A673 (cell line): Measurements from ENCODE around the gene MAN1C1. TPM values are rescaled to one million over a fixed set of nuclear protein-coding genes. Genes with fewer than 3 reads are reported as not detected.
"Not testable (repeated sequence)": the region's sequence is repeated elsewhere in the genome, so short reads cannot be mapped to it uniquely, and the experiment has no call there.

ENCODE experiments used
- BruUV-seq: library from RNA; stranded (reverse); fragments of 400-500 nt; replicated peaks from 2 replicates; lab custom pipeline; 2021; lab: Mats Ljungman, UMichigan
- CTCF ChIA-PET: fragments of 300-600 bp; sonication (Branson Sonifier 250); formaldehyde crosslinking; loops from one replicate; lab custom pipeline; 2022; ENCODE audit warnings: antibody characterized with exemption; lab: Charles Lee
- POLR2A ChIA-PET: fragments of 300-600 bp; sonication (Branson Sonifier 250); formaldehyde crosslinking; loops from one replicate; lab custom pipeline; 2022; ENCODE audit warnings: antibody characterized with exemption; ENCODE audit not compliant: low non-redundant PET; lab: Charles Lee
- DNase-seq: peaks from one replicate; pipeline ENCODE4 v3.0.0-alpha.2; 2015; ENCODE audit warnings: low spot score
- H3K27ac ChIP-seq: fragments of 200-600 bp; sonication (generic); 2 replicates; pipeline ENCODE4 v1.5.1; 2016; ENCODE audit warnings: mixed run types, low read depth, mild to moderate bottlenecking, mixed read lengths, antibody characterized with exemption, low read length; ENCODE audit not compliant: poor library complexity, severe bottlenecking
- H3K27me3 ChIP-seq: fragments of 200-600 bp; sonication (generic); replicated peaks from 2 replicates; pipeline ENCODE4 v1.6.1; 2017; ENCODE audit warnings: mixed run types, low read depth, mild to moderate bottlenecking, mixed read lengths, antibody characterized with exemption, low read length; ENCODE audit not compliant: insufficient read depth, poor library complexity
- H3K36me3 ChIP-seq: fragments of 200-600 bp; sonication (generic); 2 replicates; pipeline ENCODE4 v1.6.1; 2016; ENCODE audit warnings: mixed run types, mild to moderate bottlenecking, mixed read lengths, antibody characterized with exemption, low read length; ENCODE audit not compliant: insufficient read depth, poor library complexity, severe bottlenecking
- H3K4me1 ChIP-seq: fragments of 200-600 bp; sonication (generic); 2 replicates; pipeline ENCODE4 v1.6.1; 2017; ENCODE audit warnings: mixed run types, mild to moderate bottlenecking, mixed read lengths, antibody characterized with exemption, low read length; ENCODE audit not compliant: insufficient read depth, poor library complexity, severe bottlenecking
- H3K4me3 ChIP-seq: fragments of 200-600 bp; sonication (generic); 2 replicates; pipeline ENCODE4 v1.5.1; 2016; ENCODE audit warnings: low read depth, mixed run types, mild to moderate bottlenecking, mixed read lengths, low read length; ENCODE audit not compliant: poor library complexity, severe bottlenecking
- H3K9me3 ChIP-seq: fragments of 200-600 bp; sonication (generic); 2 replicates; pipeline ENCODE4 v1.6.1; 2016; ENCODE audit warnings: mixed run types, low read depth, mild to moderate bottlenecking, mixed read lengths, antibody characterized with exemption, low read length; ENCODE audit not compliant: poor library complexity, severe bottlenecking
- EZH2 ChIP-seq: fragments of 200-600 bp; sonication (generic); IDR thresholded peaks from 2 replicates; pipeline ENCODE4 v1.6.1; 2017; ENCODE audit warnings: borderline replicate concordance, low read depth, mild to moderate bottlenecking, mixed read lengths, antibody characterized with exemption, low read length; ENCODE audit not compliant: poor library complexity, severe bottlenecking
- intact Hi-C: fragments of 100-400 bp; cut with micrococcal nuclease; formaldehyde crosslinking; loops from one replicate; pipeline ENCODE4 v1.10.0; 2022; ENCODE audit not compliant: unreplicated experiment
- total RNA-seq: library from RNA; stranded (reverse); gene quantifications from 2 replicates; pipeline ENCODE4 v1.2.3, GENCODE V29; 2021
- TF ChIP-seq, protein P1 (sequence below): fragments of 300-800, 200-600 bp; sonication (generic); conservative IDR thresholded peaks from 2 replicates; pipeline ENCODE4 v1.5.1; 2017; ENCODE audit warnings: low read depth, mild to moderate bottlenecking, antibody characterized with exemption, low read length, moderate library complexity, mixed read lengths

MAN1C1 gene
- total RNA-seq, 1 experiment from 2014 or later = 0.21 TPM

DNA sequence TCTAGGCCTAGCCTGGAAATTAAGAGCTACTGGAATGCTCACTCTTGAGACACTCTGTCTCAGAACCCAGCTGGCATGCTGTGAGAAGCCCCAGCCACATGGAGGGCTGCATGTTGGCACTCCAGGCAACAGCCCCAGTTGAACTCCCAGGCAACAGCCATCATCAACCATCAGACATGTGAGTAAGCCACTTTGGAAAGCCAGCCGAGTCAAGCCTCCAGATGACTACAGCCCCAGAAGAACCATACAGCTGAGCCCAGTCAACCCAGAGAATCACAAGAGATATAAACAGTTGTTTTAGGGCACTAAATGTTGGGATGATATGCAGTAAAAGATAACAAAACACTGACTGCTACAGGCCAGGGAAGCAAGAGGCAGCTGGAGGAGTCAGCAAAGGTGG, 17.7 kb upstream of the MAN1C1 start:
- Histone ChIP-seq H3K4me3 (no peak overlapping the region), H3K9me3 (no peaks in the 10 kb centered on the region), H3K4me1 (no peaks in the 10 kb centered on the region), H3K27ac (no peak overlapping the region), H3K36me3 (no peaks in the 10 kb centered on the region), H3K27me3 (no peaks in the 10 kb centered on the region)
- intact Hi-C loops = no loop called here
- no peak for DNase-seq
- no TSS peak for BruUV-seq
- CTCF ChIA-PET = no interaction called here
- POLR2A ChIA-PET = no interaction called here
- TF ChIP-seq, protein P1, sequence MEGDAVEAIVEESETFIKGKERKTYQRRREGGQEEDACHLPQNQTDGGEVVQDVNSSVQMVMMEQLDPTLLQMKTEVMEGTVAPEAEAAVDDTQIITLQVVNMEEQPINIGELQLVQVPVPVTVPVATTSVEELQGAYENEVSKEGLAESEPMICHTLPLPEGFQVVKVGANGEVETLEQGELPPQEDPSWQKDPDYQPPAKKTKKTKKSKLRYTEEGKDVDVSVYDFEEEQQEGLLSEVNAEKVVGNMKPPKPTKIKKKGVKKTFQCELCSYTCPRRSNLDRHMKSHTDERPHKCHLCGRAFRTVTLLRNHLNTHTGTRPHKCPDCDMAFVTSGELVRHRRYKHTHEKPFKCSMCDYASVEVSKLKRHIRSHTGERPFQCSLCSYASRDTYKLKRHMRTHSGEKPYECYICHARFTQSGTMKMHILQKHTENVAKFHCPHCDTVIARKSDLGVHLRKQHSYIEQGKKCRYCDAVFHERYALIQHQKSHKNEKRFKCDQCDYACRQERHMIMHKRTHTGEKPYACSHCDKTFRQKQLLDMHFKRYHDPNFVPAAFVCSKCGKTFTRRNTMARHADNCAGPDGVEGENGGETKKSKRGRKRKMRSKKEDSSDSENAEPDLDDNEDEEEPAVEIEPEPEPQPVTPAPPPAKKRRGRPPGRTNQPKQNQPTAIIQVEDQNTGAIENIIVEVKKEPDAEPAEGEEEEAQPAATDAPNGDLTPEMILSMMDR = no peak
- TF ChIP-seq EZH2 = no peak

- intact Hi-C loops = no loop called here
- no peak for TF ChIP-seq EZH2
- TF ChIP-seq, protein P1 = no peak
- BruUV-seq = no TSS peak
- Histone ChIP-seq H3K36me3 (no peaks in the 10 kb centered on the region), H3K9me3 (no peaks in the 10 kb centered on the region), H3K4me3 (no peak overlapping the region), H3K27ac (no peak overlapping the region), H3K27me3 (peaks cover 3% of the 10 kb centered on the region), H3K4me1 (no peaks in the 10 kb centered on the region)
- ChIA-PET CTCF (no interaction called here), POLR2A (no interaction called here)
- no peak for DNase-seq
These were observed 16.5 kb upstream of the MAN1C1 start for GRCh38 chr1:25599969-25600610.

- H3K36me3 ChIP-seq, BruUV-seq, H3K4me3 ChIP-seq, POLR2A ChIA-PET, intact Hi-C loops, H3K27ac ChIP-seq, H3K9me3 ChIP-seq, H3K4me1 ChIP-seq, DNase-seq, CTCF ChIA-PET, H3K27me3 ChIP-seq: not testable (repeated sequence)
These were observed 15.5 kb upstream of the MAN1C1 start for GRCh38 chr1:25600971-25601699.

DNA sequence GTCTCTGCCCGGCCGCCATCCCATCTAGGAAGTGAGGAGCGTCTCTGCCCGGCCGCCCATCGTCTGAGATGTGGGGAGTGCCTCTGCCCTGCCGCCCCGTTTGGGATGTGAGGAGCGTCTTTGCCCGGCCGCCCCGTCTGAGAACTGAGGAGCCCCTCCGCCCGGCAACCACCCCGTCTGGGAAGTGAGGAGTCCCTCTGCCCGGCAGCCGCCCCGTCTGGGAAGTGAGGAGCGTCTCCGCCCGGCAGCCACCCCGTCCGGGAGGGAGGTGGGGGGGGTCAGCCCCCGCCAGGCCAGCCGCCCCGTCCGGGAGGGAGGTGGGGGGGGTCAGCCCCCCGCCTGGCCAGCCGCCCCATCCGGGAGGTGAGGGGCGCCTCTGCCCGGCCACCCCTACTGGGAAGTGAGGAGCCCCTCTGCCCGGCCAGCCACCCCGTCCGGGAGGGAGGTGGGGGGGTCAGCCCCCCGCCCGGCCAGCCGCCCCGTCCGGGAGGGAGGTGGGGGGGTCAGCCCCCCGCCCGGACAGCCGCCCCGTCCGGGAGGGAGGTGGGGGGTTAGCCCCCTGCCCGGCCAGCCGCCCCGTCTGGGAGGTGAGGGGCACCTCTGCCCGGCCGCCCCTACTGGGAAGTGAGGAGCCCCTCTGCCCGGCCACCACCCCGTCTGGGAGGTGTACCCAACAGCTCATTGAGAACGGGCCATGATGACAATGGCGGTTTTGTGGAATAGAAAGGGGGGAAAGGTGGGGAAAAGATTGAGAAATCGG, 12.6 kb upstream of the MAN1C1 start:
- CTCF ChIA-PET, BruUV-seq, H3K27ac ChIP-seq: not testable (repeated sequence)

More for the DNA sequence above, 12.6 kb upstream of the MAN1C1 start:
- DNase-seq, H3K4me1 ChIP-seq, intact Hi-C loops, POLR2A ChIA-PET, H3K36me3 ChIP-seq, H3K4me3 ChIP-seq, H3K9me3 ChIP-seq: not testable (repeated sequence)
- peaks cover 11% of the 10 kb centered on the region for H3K27me3 ChIP-seq
